Measurements from ENCODE around the gene ZFAND6.

DNA sequence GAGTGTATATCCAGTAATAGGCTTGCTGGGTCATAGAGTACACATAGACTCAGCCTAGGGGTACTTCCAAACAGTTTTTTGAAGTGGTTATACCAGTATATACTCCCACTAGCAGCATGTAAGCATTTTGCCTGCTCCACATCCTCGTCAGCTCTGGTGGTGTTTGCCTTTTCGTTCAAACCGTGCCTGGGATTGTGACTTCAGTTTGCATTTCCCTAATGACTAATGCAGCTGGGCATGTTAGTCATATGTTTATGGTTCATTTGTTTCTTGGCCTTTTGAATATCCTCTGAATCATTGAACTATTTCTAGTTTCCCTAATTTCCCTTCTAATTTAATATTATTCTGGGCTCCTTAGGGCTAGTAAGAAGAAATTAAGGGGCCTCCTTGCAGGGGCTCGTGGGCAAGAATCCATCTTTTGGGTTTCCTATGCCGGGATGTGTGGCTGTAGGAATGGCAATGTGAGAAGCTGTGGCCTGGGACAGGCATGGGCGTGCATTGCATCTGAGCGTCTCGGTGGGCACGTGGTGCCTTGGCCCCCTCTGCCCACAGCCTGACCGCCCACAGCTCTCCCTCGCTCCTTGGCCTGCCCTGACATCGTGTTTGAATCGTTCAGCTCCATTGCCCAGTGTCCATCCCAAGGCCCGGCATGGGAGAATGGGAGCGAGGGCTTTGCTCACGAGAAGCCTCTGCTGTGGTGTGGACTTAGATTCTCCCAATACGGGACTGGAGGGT is 119.7 kb downstream of the ZFAND6 start:
- TF ChIP-seq CREB1 (IDR thresholded peaks at IDR 0.05; ENCODE audit: low read depth) (no peak), KAT2A (conservative IDR thresholded peaks at IDR 0.05; ENCODE audit: control insufficient read depth, low read depth, low read length) (no peak), TAF1 (IDR thresholded peaks at IDR 0.05; ENCODE audit: borderline replicate concordance, low read depth, low read length) (no peak)
- TF ChIP-seq, protein P1, sequence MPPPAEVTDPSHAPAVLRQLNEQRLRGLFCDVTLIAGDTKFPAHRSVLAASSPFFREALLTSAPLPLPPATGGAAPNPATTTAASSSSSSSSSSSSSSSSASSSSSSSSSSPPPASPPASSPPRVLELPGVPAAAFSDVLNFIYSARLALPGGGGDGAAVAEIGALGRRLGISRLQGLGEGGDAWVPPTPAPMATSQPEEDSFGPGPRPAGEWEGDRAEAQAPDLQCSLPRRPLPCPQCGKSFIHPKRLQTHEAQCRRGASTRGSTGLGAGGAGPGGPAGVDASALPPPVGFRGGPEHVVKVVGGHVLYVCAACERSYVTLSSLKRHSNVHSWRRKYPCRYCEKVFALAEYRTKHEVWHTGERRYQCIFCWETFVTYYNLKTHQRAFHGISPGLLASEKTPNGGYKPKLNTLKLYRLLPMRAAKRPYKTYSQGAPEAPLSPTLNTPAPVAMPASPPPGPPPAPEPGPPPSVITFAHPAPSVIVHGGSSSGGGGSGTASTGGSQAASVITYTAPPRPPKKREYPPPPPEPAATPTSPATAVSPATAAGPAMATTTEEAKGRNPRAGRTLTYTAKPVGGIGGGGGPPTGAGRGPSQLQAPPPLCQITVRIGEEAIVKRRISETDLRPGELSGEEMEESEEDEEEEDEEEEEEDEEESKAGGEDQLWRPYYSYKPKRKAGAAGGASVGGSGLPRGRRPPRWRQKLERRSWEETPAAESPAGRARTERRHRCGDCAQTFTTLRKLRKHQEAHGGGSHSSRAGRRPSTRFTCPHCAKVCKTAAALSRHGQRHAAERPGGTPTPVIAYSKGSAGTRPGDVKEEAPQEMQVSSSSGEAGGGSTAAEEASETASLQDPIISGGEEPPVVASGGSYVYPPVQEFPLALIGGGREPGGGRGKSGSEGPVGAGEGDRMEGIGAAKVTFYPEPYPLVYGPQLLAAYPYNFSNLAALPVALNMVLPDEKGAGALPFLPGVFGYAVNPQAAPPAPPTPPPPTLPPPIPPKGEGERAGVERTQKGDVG (CRISPR knock-in tag; IDR thresholded peaks at IDR 0.05): no peak

Data from GM12878 (cell line).